ENCODE results near the gene C17orf114.

Gene C17orf114

GRCh38 chr17:4788159-4788806, 13.8 kb downstream of the C17orf114 start:
- H4K20me1 ChIP-seq (ENCODE audit: insufficient read depth, low read length): no peaks in the 10 kb centered on the region
- ChIA-PET POLR2A (interaction anchor here (0.7 to 6.4 kb wide), 22 partner anchors 8 to 179 kb away, joined by 3 to 317 read pairs (median 8); partner anchors contain the start of genes ARRB2, MED11, MINK1 and PELP1), CTCF (ENCODE audit: low intra/inter-chr PET ratio, low total read pairs) (interaction anchor here (1.3 to 4.1 kb wide), 4 partner anchors 10 to 101 kb away, joined by 4 to 51 read pairs (median 7); partner anchors contain the start of gene MED11)
- peaks cover 0 to 3% of the 10 kb centered on the region in 2 experiments; a peak in 3 of 5 replicates for H3K36me3 ChIP-seq (replicated peaks in 1 of 2; ENCODE audit: control insufficient read depth in 1 of 2, insufficient read depth in 2 of 2, low read length in 2 of 2)
- ATAC-seq: peak; percentile 51
- peaks cover 15% of the 10 kb centered on the region for H3K79me2 ChIP-seq (ENCODE audit: insufficient read depth, low read length)
- FAIRE-seq: no peak
- no peak for DNase-seq (ENCODE audit: low spot score)
- peak overlapping the region; percentile 89 to 94 (median 91); a peak in 5 of 6 replicates for H3K4me3 ChIP-seq (replicated peaks in 1 of 3; ENCODE audit: insufficient read depth in 1 of 3, low read depth in 2 of 3, low read length in 3 of 3)
- intact Hi-C loops (cut with micrococcal nuclease; ENCODE audit: unreplicated experiment): loop anchor here (1.0 to 2.0 kb wide), 3 partner anchors 29 to 78 kb away; partner anchors contain the start of genes ARRB2 and MED11
- H3K4me1 ChIP-seq (ENCODE audit: insufficient read depth, low read length): peaks cover 28% of the 10 kb centered on the region
- H3K9me3 ChIP-seq (ENCODE audit: low read length): no peaks in the 10 kb centered on the region
- in situ Hi-C loops (cut with HindIII; ENCODE audit: extremely low pct_ligation_motif_present, low pct_unique_long_range_greater_than_20kb): loop anchor here (10.0 kb wide), 1 partner anchor 53 kb away; the partner anchor contains the start of genes CXCL16, MED11 and ZMYND15
- H3K27me3 ChIP-seq (ENCODE audit: control insufficient read depth in 1 of 2, insufficient read depth in 2 of 2, low read length in 2 of 2): no peaks in the 10 kb centered on the region; a peak in 1 of 5 replicates
- TSS peak; percentile 78 for BruUV-seq (replicated peaks)
- H3K4me2 ChIP-seq (ENCODE audit: low read depth, low read length): peak overlapping the region; percentile 96
- peak overlapping the region; percentile 96 for H3K27ac ChIP-seq (ENCODE audit: extremely low read length, insufficient read depth, low read length)
- peak overlapping the region; percentile 97 for H3K9ac ChIP-seq (ENCODE audit: insufficient read depth, low read depth, low read length)
- H2AFZ ChIP-seq (ENCODE audit: low read length): no peak overlapping the region
- WGBS (ENCODE audit: low lambda C conversion rate): 3% methylated on average over 14 of the region's 14 CpGs
- TF ChIP-seq NKX3-1 (CRISPR knock-in tag; IDR thresholded peaks at IDR 0.05): peak; percentile 21; the same call in 1 of the 2 replicates
- TF ChIP-seq POGK (CRISPR knock-in tag; conservative IDR thresholded peaks at IDR 0.05): 0 out of 2 replicates have a peak, but pooled peaks have one; percentile 28
- 0 out of 2 replicates have a peak, but pooled peaks have one; percentile 6 for TF ChIP-seq ARNT2 (CRISPR knock-in tag; IDR thresholded peaks at IDR 0.05; ENCODE audit: low read depth)
- TF ChIP-seq ATF2 (CRISPR knock-in tag; IDR thresholded peaks at IDR 0.05): 0 out of 2 replicates have a peak, but pooled peaks have one; percentile 2
- TF ChIP-seq ZNF33B (CRISPR knock-in tag; IDR thresholded peaks at IDR 0.05): no peak
- TF ChIP-seq ZSCAN30 (CRISPR knock-in tag; IDR thresholded peaks at IDR 0.05): no peak
- TF ChIP-seq ZNF354B (CRISPR knock-in tag; IDR thresholded peaks at IDR 0.05): no peak
- TF ChIP-seq SP140L (CRISPR knock-in tag; IDR thresholded peaks at IDR 0.05; ENCODE audit: borderline replicate concordance): no peak
- TF ChIP-seq ZFP41 (CRISPR knock-in tag; IDR thresholded peaks at IDR 0.05; ENCODE audit: borderline replicate concordance): 0 out of 2 replicates have a peak, but pooled peaks have one; percentile 3
- TF ChIP-seq ZFP62 (CRISPR knock-in tag; IDR thresholded peaks at IDR 0.05): no peak
- TF ChIP-seq GATA4 (IDR thresholded peaks at IDR 0.05; ENCODE audit: borderline replicate concordance, low read depth): peak; percentile 8; the same call in 1 of the 2 replicates
- no peak for TF ChIP-seq ZBTB33 (CRISPR knock-in tag; IDR thresholded peaks at IDR 0.05)
- TF ChIP-seq NR2F1 (CRISPR knock-in tag; IDR thresholded peaks at IDR 0.05): peak in 1 of 2 experiments; percentile 55; a peak in 2 of 4 replicates
- TF ChIP-seq ZNF441 (CRISPR knock-in tag; IDR thresholded peaks at IDR 0.05; ENCODE audit: borderline replicate concordance): no peak
- peak; percentile 69; the same call in 1 of the 2 replicates for TF ChIP-seq TEF (CRISPR knock-in tag; IDR thresholded peaks at IDR 0.05)
- no peak for TF ChIP-seq ZNF160 (CRISPR knock-in tag; IDR thresholded peaks at IDR 0.05)
- TF ChIP-seq ZNF660 (CRISPR knock-in tag; IDR thresholded peaks at IDR 0.05; ENCODE audit: borderline replicate concordance, low read depth): no peak
